IMR-90 (cell line): ENCODE data around the gene CDR2. TPM values are rescaled to one million over a fixed set of nuclear protein-coding genes. Genes with fewer than 3 reads are reported as not detected.

Source experiments
- ATAC-seq: fragments of 200-7000 bp; cut with Tn5 transposase; 2 replicates; pipeline ENCODE4 v1.9.1; 2020; ENCODE audit warnings: low read depth, mild to moderate bottlenecking, moderate library complexity
- BruUV-seq: library from RNA; stranded (reverse); fragments of 400-500 nt; replicated peaks from 2 replicates; lab custom pipeline; 2021; lab: Mats Ljungman, UMichigan
- CTCF ChIA-PET: fragments of 300-600 bp; formaldehyde crosslinking; extraction: SDS; loops from one replicate; lab custom pipeline; 2021; ENCODE audit warnings: antibody characterized with exemption; lab: Yijun Ruan, JAX
- POLR2A ChIA-PET: fragments of 300-600 bp; sonication (Branson Sonifier 250); formaldehyde crosslinking; loops from one replicate; lab custom pipeline; 2022; ENCODE audit warnings: antibody characterized with exemption; ENCODE audit not compliant: unreplicated experiment; lab: Charles Lee
- DNase-seq: peaks from one replicate; pipeline ENCODE4 v3.0.0; 2013
- H2AFZ ChIP-seq: replicated peaks from 2 replicates; pipeline ENCODE3; 2013; ENCODE audit warnings: low read length, mild to moderate bottlenecking; ENCODE audit not compliant: poor library complexity
- H2AK5ac ChIP-seq: 2 replicates; pipeline ENCODE4 v1.6.1; 2013; ENCODE audit warnings: low read depth, low read length, inconsistent platforms
- H2AK9ac ChIP-seq: replicated peaks from 2 replicates; pipeline ENCODE3; 2013; ENCODE audit warnings: mild to moderate bottlenecking, low read depth, low read length, moderate library complexity; ENCODE audit not compliant: poor library complexity
- H2BK120ac ChIP-seq: 2 replicates; pipeline ENCODE4 v1.6.1; 2013; ENCODE audit warnings: low read depth, low read length, inconsistent platforms
- H2BK15ac ChIP-seq: 3 replicates; pipeline ENCODE4 v1.6.1; 2013; ENCODE audit warnings: low read depth, low read length, inconsistent platforms
- H2BK20ac ChIP-seq: 2 replicates; pipeline ENCODE4 v1.6.1; 2013; ENCODE audit warnings: low read depth, mild to moderate bottlenecking, inconsistent platforms, low read length, moderate library complexity
- H2BK5ac ChIP-seq: 2 replicates; pipeline ENCODE4 v1.6.1; 2013; ENCODE audit warnings: mild to moderate bottlenecking, low read depth, low read length, inconsistent platforms; ENCODE audit not compliant: poor library complexity, severe bottlenecking
- H3K14ac ChIP-seq: replicated peaks from 2 replicates; pipeline ENCODE4 v1.6.1; 2013; ENCODE audit warnings: low read depth, low read length, inconsistent platforms
- H3K18ac ChIP-seq: 2 replicates; pipeline ENCODE4 v1.6.1; 2013; ENCODE audit warnings: low read depth, low read length, control low read depth
- H3K23ac ChIP-seq: 2 replicates; pipeline ENCODE4 v1.6.1; 2013; ENCODE audit warnings: low read depth, low read length, inconsistent platforms
- H3K27ac ChIP-seq: 2 replicates; pipeline ENCODE4 v1.5.1; 2013; ENCODE audit warnings: mild to moderate bottlenecking, control low read depth, low read length; ENCODE audit not compliant: insufficient read depth
- H3K27me3 ChIP-seq: 2 replicates; pipeline ENCODE4 v1.6.1; 2013; ENCODE audit warnings: low read length; ENCODE audit not compliant: control insufficient read depth, insufficient read depth
- H3K36me3 ChIP-seq: 2 replicates; pipeline ENCODE4 v1.6.1; 2013; ENCODE audit warnings: low read length, mixed read lengths; ENCODE audit not compliant: control insufficient read depth, insufficient read depth
- H3K4ac ChIP-seq: 2 replicates; pipeline ENCODE4 v1.6.1; 2013; ENCODE audit warnings: low read depth, low read length, inconsistent platforms
- H3K4me1 ChIP-seq: 2 replicates; pipeline ENCODE4 v1.6.1; 2013; ENCODE audit warnings: low read length, mixed read lengths; ENCODE audit not compliant: control insufficient read depth, insufficient read depth
- H3K4me2 ChIP-seq: 2 replicates; pipeline ENCODE4 v1.6.1; 2013; ENCODE audit warnings: low read depth, mild to moderate bottlenecking, control low read depth, low read length, moderate library complexity
- H3K4me3 ChIP-seq: 2 replicates; pipeline ENCODE4 v1.5.1; 2013; ENCODE audit warnings: low read depth, mild to moderate bottlenecking, control low read depth, low read length, moderate library complexity; ENCODE audit not compliant: insufficient read depth
- H3K56ac ChIP-seq: 2 replicates; pipeline ENCODE4 v1.6.1; 2013; ENCODE audit warnings: low read length, inconsistent platforms; ENCODE audit not compliant: insufficient read depth; ENCODE audit errors: extremely low read depth
- H3K79me1 ChIP-seq, 2 experiments: 2 replicates each; pipeline ENCODE4 v1.6.1; 2013; ENCODE audit warnings: low read length in 2 of 2, inconsistent platforms in 1 of 2, low read depth in 1 of 2
- H3K9ac ChIP-seq: 2 replicates; pipeline ENCODE4 v1.6.1; 2013; ENCODE audit warnings: low read depth, low read length, control low read depth
- H3K9me1 ChIP-seq: 2 replicates; pipeline ENCODE4 v1.6.1; 2013; ENCODE audit warnings: low read length, inconsistent platforms; ENCODE audit not compliant: insufficient read depth
- H3K9me3 ChIP-seq: 2 replicates; pipeline ENCODE4 v1.6.1; 2013; ENCODE audit warnings: low read length; ENCODE audit not compliant: control insufficient read depth, insufficient read depth
- H4K20me1 ChIP-seq: 2 replicates; pipeline ENCODE4 v1.6.1; 2013; ENCODE audit warnings: low read length, inconsistent platforms; ENCODE audit not compliant: insufficient read depth
- H4K5ac ChIP-seq: 2 replicates; pipeline ENCODE4 v1.6.1; 2013; ENCODE audit warnings: mild to moderate bottlenecking, low read depth, low read length, control low read depth
- H4K8ac ChIP-seq, 2 experiments: 2 replicates each; pipeline ENCODE4 v1.6.1; 2013; ENCODE audit warnings: low read depth in 2 of 2, low read length in 2 of 2, control low read depth in 1 of 2, inconsistent platforms in 1 of 2
- H4K91ac ChIP-seq: 2 replicates; pipeline ENCODE4 v1.6.1; 2013; ENCODE audit warnings: low read depth, low read length, inconsistent platforms; ENCODE audit not compliant: insufficient read depth
- CHD1 ChIP-seq: IDR thresholded peaks from 2 replicates; pipeline ENCODE4 v1.6.1; 2012; ENCODE audit warnings: low read depth, low read length, improper control_type of control experiment
- CTCF ChIP-seq: conservative IDR thresholded peaks from 2 replicates; pipeline ENCODE4 v1.5.1; 2012; ENCODE audit warnings: mild to moderate bottlenecking, low read depth, low read length, improper control_type of control experiment
- FOS ChIP-seq: fragments of 150-350 bp; IDR thresholded peaks from 2 replicates; pipeline ENCODE4 v1.6.1; 2016; ENCODE audit warnings: low read depth, low read length
- MAZ ChIP-seq: IDR thresholded peaks from 2 replicates; pipeline ENCODE4 v1.6.1; 2012; ENCODE audit warnings: low read depth, mild to moderate bottlenecking, low read length, improper control_type of control experiment, moderate library complexity, borderline replicate concordance
- MXI1 ChIP-seq: IDR thresholded peaks from 2 replicates; pipeline ENCODE4 v1.6.1; 2012; ENCODE audit warnings: low read depth, mild to moderate bottlenecking, low read length, moderate library complexity, borderline replicate concordance
- NFE2L2 ChIP-seq: fragments of 150-350 bp; IDR thresholded peaks from 2 replicates; pipeline ENCODE4 v1.6.1; 2016; ENCODE audit warnings: low read depth, mild to moderate bottlenecking, low read length
- RAD21 ChIP-seq: IDR thresholded peaks from 2 replicates; pipeline ENCODE4 v1.6.1; 2012; ENCODE audit warnings: low read length, improper control_type of control experiment
- RCOR1 ChIP-seq: IDR thresholded peaks from 2 replicates; pipeline ENCODE4 v1.6.1; 2012; ENCODE audit warnings: mild to moderate bottlenecking, low read length, improper control_type of control experiment; ENCODE audit not compliant: insufficient replicate concordance
- RFX5 ChIP-seq: IDR thresholded peaks from 2 replicates; pipeline ENCODE4 v1.8.0; 2012; ENCODE audit warnings: low read depth, mild to moderate bottlenecking, low read length, moderate library complexity
- SMC3 ChIP-seq: fragments of 150-350 bp; IDR thresholded peaks from 2 replicates; pipeline ENCODE4 v1.6.1; 2016; ENCODE audit warnings: low read depth, mild to moderate bottlenecking, antibody characterized with exemption, low read length, moderate library complexity
- USF2 ChIP-seq: fragments of 150-350 bp; IDR thresholded peaks from 2 replicates; pipeline ENCODE4 v1.6.1; 2017; ENCODE audit warnings: mild to moderate bottlenecking, antibody characterized with exemption, low read length, low read depth
- WGBS, 2 experiments: methylation state at CpG; one replicate each; pipeline versions ENCODE4 v1.1.5 to v1.1.7; 2013; ENCODE audit warnings: missing lambda C conversion rate in 2 of 2; ENCODE audit not compliant: insufficient read length in 1 of 2; ENCODE audit errors: extremely low coverage in 2 of 2; 5-methylcytosine and 5-hydroxymethylcytosine counted together
- dilution Hi-C: fragments of 300-500 bp; cut with HindIII; formaldehyde crosslinking; loops from one replicate; pipeline ENCODE4 v1.14.3; 2018; ENCODE audit warnings: low sequenced_read_pairs; ENCODE audit not compliant: unreplicated experiment
- in situ Hi-C: fragments of 300-500 bp; cut with MboI; formaldehyde crosslinking; loops from 3 replicates; pipeline ENCODE4 v1.14.3; 2019; ENCODE audit warnings: low sequenced_read_pairs, inconsistent platforms, mixed read lengths
- intact Hi-C: fragments of 100-400 bp; cut with micrococcal nuclease; formaldehyde crosslinking; loops from 2 replicates; pipeline ENCODE4 v1.10.0; 2022
- polyA plus RNA-seq, 3 experiments: library from polyadenylated mRNA; depleted of rRNA; stranded (reverse); fragments of >200 nt; gene quantifications; 2 replicates each; pipeline ENCODE4 v1.2.3, GENCODE V29; 2012; ENCODE audit warnings: low replicate concordance in 1 of 3
- total RNA-seq: library from RNA; depleted of rRNA; stranded (reverse); fragments of >200 nt; gene quantifications from 2 replicates; pipeline ENCODE4 v1.2.3, GENCODE V29; 2012
- TF ChIP-seq, protein P1 (sequence below): fragments of 150-350 bp; IDR thresholded peaks from 2 replicates; pipeline ENCODE4 v1.6.1; 2016; ENCODE audit warnings: low read depth, mild to moderate bottlenecking, low read length, moderate library complexity, borderline replicate concordance

CDR2 gene
- total and polyA plus RNA-seq, 2 of the 4 experiments (the other 2 are of a cell fraction): 37.7 to 48.4 TPM

GRCh38 chr16:22322741-22323140 is 51.7 kb downstream of the CDR2 start:
- ChIA-PET CTCF (no interaction called here), POLR2A (no interaction called here)
- H3K79me1 ChIP-seq: peaks cover 0 to 24% of the 10 kb centered on the region in 2 experiments; a peak in 2 of 4 replicates
- H3K56ac ChIP-seq: no peak overlapping the region
- no peaks in the 10 kb centered on the region for H3K9me1 ChIP-seq
- H3K9ac ChIP-seq: no peak overlapping the region
- no peak overlapping the region for H4K91ac ChIP-seq
- H2BK15ac ChIP-seq: no peak overlapping the region
- no peak overlapping the region for H2BK20ac ChIP-seq
- no peaks in the 10 kb centered on the region for H3K4me1 ChIP-seq
- DNase-seq (no peak), ATAC-seq (no peak)
- H4K20me1 ChIP-seq: peaks cover 19% of the 10 kb centered on the region
- H3K4me2 ChIP-seq: no peak overlapping the region
- no peak overlapping the region for H3K23ac ChIP-seq
- H2AK9ac ChIP-seq: no peak overlapping the region
- no peak overlapping the region for H4K8ac ChIP-seq
- no peak overlapping the region for H3K4ac ChIP-seq
- no peak overlapping the region for H2AK5ac ChIP-seq
- H2BK120ac ChIP-seq: no peak overlapping the region
- H2BK5ac ChIP-seq: no peak overlapping the region
- H4K5ac ChIP-seq: no peak overlapping the region
- H3K36me3 ChIP-seq: peaks cover 50% of the 10 kb centered on the region
- H3K4me3 ChIP-seq: no peak overlapping the region
- no peak overlapping the region for H3K14ac ChIP-seq
- WGBS, 2 experiments: 100% methylated on average over 3 of the region's 17 CpGs; no CpG with 5 or more reads in 1 of the 2 experiments
- no peaks in the 10 kb centered on the region for H3K9me3 ChIP-seq
- TF ChIP-seq RFX5 (no peak), RAD21 (no peak), CHD1 (no peak), CTCF (no peak), USF2 (no peak), RCOR1 (no peak), MXI1 (no peak), SMC3 (no peak), FOS (no peak), MAZ (no peak), NFE2L2 (no peak)
- TF ChIP-seq, protein P1, sequence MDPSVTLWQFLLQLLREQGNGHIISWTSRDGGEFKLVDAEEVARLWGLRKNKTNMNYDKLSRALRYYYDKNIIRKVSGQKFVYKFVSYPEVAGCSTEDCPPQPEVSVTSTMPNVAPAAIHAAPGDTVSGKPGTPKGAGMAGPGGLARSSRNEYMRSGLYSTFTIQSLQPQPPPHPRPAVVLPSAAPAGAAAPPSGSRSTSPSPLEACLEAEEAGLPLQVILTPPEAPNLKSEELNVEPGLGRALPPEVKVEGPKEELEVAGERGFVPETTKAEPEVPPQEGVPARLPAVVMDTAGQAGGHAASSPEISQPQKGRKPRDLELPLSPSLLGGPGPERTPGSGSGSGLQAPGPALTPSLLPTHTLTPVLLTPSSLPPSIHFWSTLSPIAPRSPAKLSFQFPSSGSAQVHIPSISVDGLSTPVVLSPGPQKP: no peak
- H3K27ac ChIP-seq: no peak overlapping the region
- no TSS peak for BruUV-seq
- dilution Hi-C loops (no loop called here), in situ Hi-C loops (no loop called here), intact Hi-C loops (loop anchor here (5.0 kb wide), 1 partner anchor 765 kb away; no protein-coding TSS in a partner anchor)
- H2AFZ ChIP-seq: no peak overlapping the region
- H3K27me3 ChIP-seq: no peaks in the 10 kb centered on the region
- no peak overlapping the region for H3K18ac ChIP-seq
